BJ (cell line): ENCODE results near the gene AFG3L2. TPM values are rescaled to one million over a fixed set of nuclear protein-coding genes. Genes with fewer than 3 reads are reported as not detected.

Experiments used
- CTCF ChIA-PET: fragments of 350-600 bp; formaldehyde crosslinking; extraction: SDS; loops from one replicate; lab custom pipeline; 2021; ENCODE audit warnings: antibody characterized with exemption, inconsistent platforms; lab: Yijun Ruan, JAX
- POLR2A ChIA-PET: fragments of 300-600 bp; sonication (Branson Sonifier 250); formaldehyde crosslinking; extraction: SDS; loops from one replicate; lab custom pipeline; 2021; ENCODE audit warnings: antibody characterized with exemption; lab: Charles Lee
- DNase-seq: peaks from one replicate; pipeline ENCODE4 v3.0.0-alpha.2; 2011; ENCODE audit warnings: low read depth
- H3K27me3 ChIP-seq: 2 replicates; pipeline ENCODE4 v1.6.0; 2011; ENCODE audit warnings: low read length; ENCODE audit not compliant: control insufficient read depth, insufficient read depth
- H3K36me3 ChIP-seq: 2 replicates; pipeline ENCODE4 v1.5.1; 2011; ENCODE audit warnings: low read length; ENCODE audit not compliant: control insufficient read depth, insufficient read depth
- H3K4me3 ChIP-seq: 2 replicates; pipeline ENCODE4 v1.5.1; 2011; ENCODE audit warnings: low read depth, mild to moderate bottlenecking, control low read depth, low read length
- CTCF ChIP-seq: IDR thresholded peaks from 2 replicates; pipeline ENCODE4 v1.5.1; 2011; ENCODE audit warnings: low read depth, mild to moderate bottlenecking, control low read depth, inconsistent platforms, low read length, moderate library complexity; ENCODE audit not compliant: insufficient read depth
- polyA plus RNA-seq: library from polyadenylated mRNA; depleted of rRNA; stranded (reverse); fragments of >200 nt; gene quantifications from 2 replicates; pipeline ENCODE4 v1.2.3, GENCODE V29; 2011

The AFG3L2 gene
- polyA plus RNA-seq, 1 experiment, result 25.5 TPM

GRCh38 chr18:12291690-12292089 is 85.3 kb downstream of the AFG3L2 start:
- CTCF ChIA-PET, result interaction anchor here (0.7 to 2.2 kb wide), 2 partner anchors 14 to 20 kb away, joined by 3 to 5 read pairs; no protein-coding TSS in a partner anchor
- Histone ChIP-seq H3K36me3 (no peaks in the 10 kb centered on the region), H3K4me3 (no peak overlapping the region), H3K27me3 (no peaks in the 10 kb centered on the region)
- POLR2A ChIA-PET, result no interaction called here
- no peak for TF ChIP-seq CTCF
- no peak for DNase-seq

DNA sequence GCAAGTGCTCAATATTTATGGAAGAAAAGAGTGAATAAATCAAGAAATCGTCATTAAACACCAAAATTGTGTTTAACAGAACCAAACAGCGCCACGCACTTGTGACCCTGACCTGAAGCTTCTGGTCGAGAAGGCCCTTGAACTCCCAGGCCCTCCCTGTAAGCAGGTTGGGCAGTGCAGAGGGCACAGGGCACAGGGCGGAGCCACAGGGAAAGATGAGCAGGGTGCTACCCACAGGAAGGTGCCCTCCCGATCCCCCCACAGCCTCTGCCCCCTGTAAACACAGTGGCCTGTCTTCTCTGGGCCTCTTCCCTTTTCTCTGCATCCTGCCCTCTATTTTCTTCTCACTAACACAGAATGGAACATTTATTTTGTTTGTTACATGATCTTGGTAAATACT is 85.9 kb downstream of the AFG3L2 start:
- no peak overlapping the region for H3K4me3 ChIP-seq
- H3K36me3 ChIP-seq, result no peaks in the 10 kb centered on the region
- ChIA-PET POLR2A (no interaction called here), CTCF (interaction anchor here (0.6 to 2.2 kb wide), 2 partner anchors 20 to 23 kb away, joined by 3 to 5 read pairs; no protein-coding TSS in a partner anchor)
- no peaks in the 10 kb centered on the region for H3K27me3 ChIP-seq
- TF ChIP-seq CTCF, result no peak
- no peak for DNase-seq

DNA sequence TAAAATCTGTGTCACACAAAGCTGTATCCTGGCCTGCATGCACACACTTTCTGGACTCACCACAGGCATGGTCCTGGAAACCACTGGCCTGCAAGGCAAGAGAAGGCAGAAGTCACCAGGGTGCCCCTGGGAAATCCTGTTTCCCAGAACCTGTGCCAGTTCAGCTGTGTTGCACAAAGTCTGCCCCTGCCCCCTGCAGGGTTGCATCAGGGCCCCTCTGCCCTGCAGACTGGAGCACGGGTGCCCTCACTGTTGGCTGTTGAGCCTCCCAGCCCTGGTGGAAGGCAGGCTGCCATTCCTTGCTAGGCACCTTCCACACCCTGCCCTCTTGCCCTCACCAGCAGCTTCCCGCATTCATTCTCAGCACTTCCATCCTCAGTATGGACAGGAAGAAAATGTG is 86.9 kb downstream of the AFG3L2 start:
- POLR2A ChIA-PET, result no interaction called here
- no peaks in the 10 kb centered on the region for H3K27me3 ChIP-seq
- CTCF ChIA-PET, result interaction anchor here (0.8 to 2.0 kb wide), 3 partner anchors 9 to 45 kb away, joined by 3 to 9 read pairs (median 3); no protein-coding TSS in a partner anchor

GRCh38 chr18:12288403-12288755 is 88.6 kb downstream of the AFG3L2 start:
- no peaks in the 10 kb centered on the region for H3K36me3 ChIP-seq
- ChIA-PET POLR2A (interaction anchor here (0.5 to 2.5 kb wide), 5 partner anchors 10 to 595 kb away, joined by 4 to 13 read pairs (median 5); no protein-coding TSS in a partner anchor), CTCF (interaction anchor here (0.8 to 2.2 kb wide), 6 partner anchors 10 to 21 kb away, joined by 3 to 9 read pairs (median 6); no protein-coding TSS in a partner anchor)
- H3K27me3 ChIP-seq, result no peaks in the 10 kb centered on the region
- peak overlapping the region; percentile 27 for H3K4me3 ChIP-seq
- TF ChIP-seq CTCF, result no peak
- no peak for DNase-seq

More for the DNA sequence above, 86.9 kb downstream of the AFG3L2 start:
- no peak for DNase-seq
- Histone ChIP-seq H3K36me3 (no peaks in the 10 kb centered on the region), H3K4me3 (no peak overlapping the region)
- TF ChIP-seq CTCF, result no peak

DNA sequence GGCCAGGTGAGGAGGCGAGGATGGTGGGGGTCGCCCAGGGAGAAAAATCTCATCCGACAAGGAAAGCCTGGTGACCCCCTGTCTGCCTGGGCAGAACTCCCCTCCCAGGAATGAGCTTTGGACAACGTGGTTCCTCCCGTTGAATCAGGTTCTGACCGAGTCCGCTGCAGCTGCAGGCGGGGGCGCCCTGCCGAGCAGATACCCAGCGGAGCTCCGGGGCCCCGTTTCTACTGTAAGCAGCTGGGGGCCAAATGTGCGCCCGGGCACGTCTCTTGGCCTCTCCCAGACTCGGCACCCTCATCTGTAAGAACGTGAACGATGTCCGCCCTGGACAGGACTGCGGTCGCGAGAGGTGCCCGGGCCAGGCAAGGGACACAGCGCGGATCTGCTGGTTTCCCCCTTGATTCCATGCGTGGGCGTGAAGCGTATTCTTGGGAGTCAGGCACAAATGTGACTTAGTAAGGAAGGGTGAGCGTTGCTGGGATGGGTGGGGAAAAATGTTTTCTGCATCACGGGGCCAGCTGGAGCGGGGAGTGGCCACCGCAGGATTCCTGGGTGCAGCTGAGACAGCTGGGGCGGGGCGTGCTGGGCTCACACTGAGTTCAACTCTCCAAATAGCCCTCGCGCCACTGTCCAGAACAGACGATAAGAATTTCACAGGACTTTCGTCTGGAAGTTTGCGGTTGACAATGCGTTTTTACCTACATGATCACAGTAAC is 89.2 kb downstream of the AFG3L2 start:
- H3K27me3 ChIP-seq, result no peaks in the 10 kb centered on the region
- POLR2A ChIA-PET, result interaction anchor here (0.5 to 2.5 kb wide), 4 partner anchors 9 to 596 kb away, joined by 4 to 13 read pairs (median 4); no protein-coding TSS in a partner anchor
- peak overlapping the region; percentile 39 for H3K4me3 ChIP-seq
- CTCF ChIA-PET, result interaction anchor here (0.8 to 2.2 kb wide), 5 partner anchors 9 to 20 kb away, joined by 3 to 9 read pairs (median 3); no protein-coding TSS in a partner anchor
- TF ChIP-seq CTCF, result peak; percentile 26; the same call in 1 of the 2 replicates
- peak; percentile 92 for DNase-seq
- H3K36me3 ChIP-seq, result no peaks in the 10 kb centered on the region
